Esophagus squamous epithelium (tissue), 5 donors: ENCODE data around the gene SLC9A7. TPM values are rescaled to one million over a fixed set of nuclear protein-coding genes. Genes with fewer than 3 reads are reported as not detected.

ENCODE experiments used
- DNase-seq: peaks from one replicate; lab custom pipeline; 2025; lab: John Stamatoyannopoulos, UW
- H3K27ac ChIP-seq, 4 donors: fragments of 200-600 bp; sonication (generic); one replicate each; pipeline ENCODE4 v1.5.1; 2016 to 2019; ENCODE audit warnings: mild to moderate bottlenecking in 1 of 4
- H3K27me3 ChIP-seq, 4 donors: fragments of 200-600 bp; sonication (generic); 1 replicate in 3 of 4; 2 replicates in 1 of 4; pipeline versions ENCODE4 v1.5.1 to v1.6.0; 2017 to 2021; ENCODE audit warnings: antibody characterized with exemption in 1 of 4
- H3K36me3 ChIP-seq, 3 donors: fragments of 200-600 bp; sonication (generic); one replicate each; pipeline ENCODE4 v1.5.1; 2016 to 2019
- H3K4me1 ChIP-seq, 3 donors: fragments of 200-600 bp; sonication (generic); one replicate each; pipeline ENCODE4 v1.5.1; 2017 to 2019
- H3K4me3 ChIP-seq, 4 donors: fragments of 200-600 bp; sonication (generic); 1 replicate in 3 of 4; 2 replicates in 1 of 4; pipeline ENCODE4 v1.5.1; 2016 to 2019; ENCODE audit warnings: mild to moderate bottlenecking in 2 of 4, moderate library complexity in 1 of 4
- H3K9me3 ChIP-seq, 3 donors: fragments of 200-600 bp; sonication (generic); one replicate each; pipeline ENCODE4 v1.5.1; 2016 to 2019
- CTCF ChIP-seq, 6 experiments: fragments of 450-650 bp in 4 of 6; fragments of 200-600 bp in 2 of 6; sonication (generic) in 2 of 6; IDR thresholded peaks; one replicate each; pipeline ENCODE4 v1.5.1; 2016 to 2019; ENCODE audit warnings: antibody characterized with exemption in 6 of 6, mild to moderate bottlenecking in 4 of 6, moderate library complexity in 4 of 6
- POLR2A ChIP-seq, 4 donors: fragments of 450-650 bp; IDR thresholded peaks; one replicate each; pipeline ENCODE4 v1.6.1; 2017; ENCODE audit warnings: antibody characterized with exemption in 4 of 4, mild to moderate bottlenecking in 4 of 4, moderate library complexity in 3 of 4
- WGBS, 2 donors: methylation state at CpG; one replicate each; pipeline ENCODE4 v1.1.5; 2018; 5-methylcytosine and 5-hydroxymethylcytosine counted together
- intact Hi-C: fragments of 100-400 bp; cut with DNase I; formaldehyde crosslinking; loops from one replicate; pipeline ENCODE4 v1.15.0; 2022
- total RNA-seq, 4 donors: library from RNA; depleted of rRNA; stranded (reverse); fragments of >200 nt; gene quantifications; one replicate each; pipeline ENCODE4 v1.1.0, GENCODE V29; 2016
- donor health status: DM: yes; HTN: yes; CAD: no.

Gene SLC9A7
- total RNA-seq, 4 donors from 2014 or later: 6.4 to 16.4 (median 8.4) TPM

DNA sequence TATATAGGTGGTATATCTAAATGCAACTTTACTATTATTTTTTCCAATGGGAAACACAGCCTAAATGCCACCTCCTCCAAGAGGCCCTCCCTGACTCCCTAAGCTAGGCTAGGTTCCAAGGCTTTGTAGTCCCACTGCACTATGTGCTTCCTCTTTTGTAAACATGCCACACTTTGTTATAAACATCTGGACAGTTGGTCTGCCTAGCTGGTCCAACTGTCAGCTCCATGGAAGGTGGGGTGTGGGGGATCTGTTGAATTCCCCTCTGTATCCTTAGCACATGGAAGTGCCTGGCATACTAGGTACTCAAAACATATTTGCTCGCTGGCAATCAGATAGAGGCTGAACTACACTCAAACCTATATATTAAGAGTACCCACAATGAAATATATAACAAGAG is 63.4 kb downstream of the SLC9A7 start:
- Histone ChIP-seq H3K4me1 (no peaks in the 10 kb centered on the region), H3K36me3 (no peaks in the 10 kb centered on the region), H3K27me3 (no peaks in the 10 kb centered on the region), H3K4me3 (no peak overlapping the region), H3K27ac (no peak overlapping the region), H3K9me3 (no peaks in the 10 kb centered on the region)
- 47 to 60% methylated on average over 1 of the region's 1 CpG for WGBS, 2 donors
- DNase-seq: no peak
- TF ChIP-seq POLR2A (IDR thresholded peaks at IDR 0.05): no peak
- no peak for TF ChIP-seq CTCF (IDR thresholded peaks at IDR 0.05)
- intact Hi-C loops: no loop called here

GRCh38 chrX:46694549-46694948 is 64.4 kb downstream of the SLC9A7 start:
- 72 to 84% methylated on average over 2 of the region's 2 CpGs for WGBS, 2 donors
- TF ChIP-seq POLR2A (IDR thresholded peaks at IDR 0.05): no peak
- no peak for TF ChIP-seq CTCF (IDR thresholded peaks at IDR 0.05)
- intact Hi-C loops: no loop called here
- Histone ChIP-seq H3K27me3 (no peaks in the 10 kb centered on the region), H3K4me3 (no peak overlapping the region), H3K4me1 (no peaks in the 10 kb centered on the region), H3K36me3 (no peaks in the 10 kb centered on the region), H3K9me3 (no peaks in the 10 kb centered on the region), H3K27ac (no peak overlapping the region)
- DNase-seq: no peak

DNA sequence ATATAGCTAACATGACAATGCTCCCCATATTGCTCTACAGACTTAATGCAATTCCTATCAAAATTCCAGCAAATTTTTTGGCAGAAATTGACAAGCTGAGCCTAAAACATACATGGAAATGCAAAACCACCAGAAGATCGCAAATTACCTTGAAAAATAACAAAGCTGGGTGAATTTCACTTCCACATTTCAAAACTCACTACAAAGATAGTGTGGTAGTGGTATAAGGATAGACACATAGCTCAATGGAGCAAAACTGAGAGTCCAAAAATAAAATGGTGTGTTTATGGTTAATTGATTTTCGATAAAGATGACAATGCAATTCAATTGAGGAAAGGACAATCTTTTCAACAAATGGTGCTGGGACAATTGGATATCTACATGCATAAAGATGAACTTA is 65.8 kb downstream of the SLC9A7 start:
- H3K36me3 ChIP-seq: no peaks in the 10 kb centered on the region
- intact Hi-C loops: no loop called here
- no peak for DNase-seq
- no peaks in the 10 kb centered on the region for H3K27me3 ChIP-seq
- TF ChIP-seq CTCF (IDR thresholded peaks at IDR 0.05) (no peak), POLR2A (IDR thresholded peaks at IDR 0.05) (no peak)
- WGBS, 2 donors: 67 to 81% methylated on average over 2 of the region's 2 CpGs
- no peaks in the 10 kb centered on the region for H3K9me3 ChIP-seq
- H3K27ac ChIP-seq: no peak overlapping the region
- H3K4me1 ChIP-seq: no peaks in the 10 kb centered on the region
- no peak overlapping the region for H3K4me3 ChIP-seq

DNA sequence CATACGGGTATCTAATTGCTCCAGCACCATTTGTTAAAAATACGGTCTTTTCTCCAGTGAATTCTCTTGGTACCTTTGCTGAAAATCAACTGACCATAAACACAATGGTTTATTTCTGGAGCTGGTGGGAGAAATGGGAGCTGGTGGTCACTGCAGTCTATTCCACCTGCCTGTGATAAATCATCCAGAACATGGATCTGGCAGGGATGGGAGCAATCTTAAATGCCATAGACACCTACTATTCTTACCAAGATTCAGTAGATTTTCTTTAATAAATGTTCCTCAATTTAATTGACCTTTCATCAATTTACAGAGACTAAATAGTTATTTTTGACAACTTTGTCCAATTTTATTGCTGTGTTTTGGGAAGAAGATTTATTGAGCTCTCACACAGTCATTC is 68.1 kb downstream of the SLC9A7 start:
- Histone ChIP-seq H3K4me1 (no peaks in the 10 kb centered on the region), H3K4me3 (no peak overlapping the region), H3K27ac (no peak overlapping the region), H3K9me3 (no peaks in the 10 kb centered on the region), H3K36me3 (no peaks in the 10 kb centered on the region), H3K27me3 (no peaks in the 10 kb centered on the region)
- 78 to 89% methylated on average over 1 to 2 of the region's 2 CpGs for WGBS, 2 donors
- intact Hi-C loops: no loop called here
- DNase-seq: no peak
- TF ChIP-seq CTCF (IDR thresholded peaks at IDR 0.05): no peak

GRCh38 chrX:46687619-46688018 is 71.3 kb downstream of the SLC9A7 start:
- no peaks in the 10 kb centered on the region for H3K4me1 ChIP-seq
- no peaks in the 10 kb centered on the region for H3K36me3 ChIP-seq
- no peak overlapping the region for H3K4me3 ChIP-seq
- DNase-seq: no peak
- H3K27me3 ChIP-seq: no peaks in the 10 kb centered on the region
- intact Hi-C loops: no loop called here
- 20 to 46% methylated on average over 2 of the region's 2 CpGs for WGBS, 2 donors
- H3K27ac ChIP-seq: no peak overlapping the region
- no peaks in the 10 kb centered on the region for H3K9me3 ChIP-seq
- TF ChIP-seq CTCF (IDR thresholded peaks at IDR 0.05) (no peak), POLR2A (IDR thresholded peaks at IDR 0.05) (no peak)
